Stimulated activated CD4-positive, alpha-beta T cell treated with anti-CD3 and anti-CD28 coated beads, Interleukin-2, amount 100 ng/mL, for 4 hours (primary cell): ENCODE data around the gene PAPPA.

Experiments used
- DNase-seq: peaks from one replicate; pipeline ENCODE4 v3.0.0-alpha.2; 2020; ENCODE audit warnings: low read depth

The PAPPA gene

DNA sequence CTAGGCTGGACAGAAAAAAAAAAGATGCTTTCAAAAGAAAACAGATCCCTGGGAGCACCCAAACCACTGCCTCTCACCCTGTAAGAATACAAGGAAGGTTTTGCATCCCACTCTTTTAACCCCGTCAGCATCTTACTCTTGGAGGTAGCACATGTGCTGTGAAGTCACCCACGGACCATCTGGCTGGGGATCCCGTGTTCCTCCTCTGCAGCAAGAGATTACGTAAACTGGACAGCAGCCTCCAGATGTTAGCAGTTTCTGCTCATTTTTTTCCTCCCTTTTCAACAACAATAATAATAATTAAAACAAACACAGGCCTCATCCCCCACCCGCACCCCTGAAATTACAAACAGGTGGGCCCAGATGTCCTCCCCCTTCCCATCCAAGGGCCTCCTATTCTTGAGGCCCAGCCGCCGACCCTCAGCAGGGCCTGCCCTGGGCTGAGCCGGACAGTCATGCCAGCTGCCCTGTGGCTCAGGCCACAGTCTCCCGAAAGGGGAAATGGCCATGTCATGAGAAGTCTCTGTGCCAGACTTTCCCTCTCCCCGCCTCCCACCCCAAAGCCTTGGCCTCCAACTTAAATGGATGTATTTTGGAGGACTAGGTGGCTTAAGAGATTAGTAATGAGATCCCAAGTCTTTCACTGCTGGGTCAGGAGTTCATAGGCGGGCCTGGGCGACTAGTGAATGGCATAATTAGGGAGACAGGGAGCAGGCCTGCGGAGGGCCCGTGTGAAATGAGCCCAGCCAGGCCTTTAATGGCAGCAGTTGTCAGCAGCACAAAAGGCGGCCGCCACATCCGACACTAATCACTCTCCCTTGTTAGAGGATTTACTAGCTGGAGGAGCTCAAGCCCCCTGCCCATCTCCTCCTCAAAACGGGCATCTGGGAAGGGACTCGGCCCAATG lies 165.1 kb downstream of the PAPPA start:
- no peak for DNase-seq

DNA sequence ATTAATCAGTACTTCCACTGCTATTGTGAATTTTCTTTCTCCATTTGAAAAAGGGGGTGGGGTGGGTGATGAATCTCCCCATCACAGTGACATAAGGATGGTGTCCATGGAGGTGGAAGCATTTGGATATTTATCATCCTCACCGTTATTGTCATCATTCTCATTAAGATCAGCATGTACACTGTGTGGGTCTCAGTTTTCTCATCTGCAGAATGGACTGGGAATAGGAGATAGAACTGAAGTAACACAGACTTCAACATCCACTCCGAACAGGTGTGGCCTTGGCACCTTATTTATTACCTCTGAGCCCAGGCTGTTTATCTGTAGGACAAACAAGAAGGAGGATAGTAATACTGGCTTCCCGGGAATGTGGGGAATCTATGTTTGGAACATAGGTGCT lies 165.9 kb downstream of the PAPPA start:
- DNase-seq = no peak

DNA sequence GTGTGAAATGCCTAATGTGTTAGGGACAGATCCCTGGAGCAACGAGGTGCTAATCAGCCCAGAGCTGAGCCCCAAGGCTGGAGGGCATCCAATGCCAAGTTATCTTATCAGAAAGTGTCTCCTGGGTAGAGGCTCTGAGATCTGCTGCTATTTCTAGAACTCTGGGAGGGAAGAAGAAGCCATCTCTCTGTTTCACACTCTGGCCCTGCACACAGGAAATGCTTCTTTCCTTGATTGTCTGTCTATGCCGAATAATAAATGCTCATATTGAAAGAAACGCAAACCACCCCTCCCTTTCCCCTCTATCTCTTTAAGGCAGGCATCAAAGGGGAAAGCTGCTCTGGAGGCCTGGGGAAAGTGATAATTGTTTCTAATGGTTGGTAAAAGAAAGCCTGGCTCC lies 166.7 kb downstream of the PAPPA start:
- DNase-seq = no peak

DNA sequence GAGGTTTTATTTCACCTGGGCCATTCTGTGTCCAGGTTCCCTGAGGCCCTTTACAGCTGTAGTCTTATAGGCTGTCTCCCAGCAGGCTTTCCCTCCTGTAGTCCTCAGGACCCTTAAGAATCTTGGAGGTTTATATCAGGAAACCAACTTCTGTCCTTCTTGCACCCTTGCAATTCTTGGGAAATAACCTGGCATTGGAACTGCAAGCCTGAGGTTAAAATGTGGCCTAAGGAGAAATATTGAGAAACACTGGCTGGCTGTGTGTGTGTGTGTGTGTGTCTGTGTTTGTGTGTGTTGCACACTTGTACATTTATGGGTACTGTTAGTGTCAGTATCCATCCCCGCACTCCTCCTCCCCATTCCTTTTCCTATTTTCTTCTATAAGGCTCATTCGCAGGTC lies 168.9 kb downstream of the PAPPA start:
- DNase-seq = no peak

DNA sequence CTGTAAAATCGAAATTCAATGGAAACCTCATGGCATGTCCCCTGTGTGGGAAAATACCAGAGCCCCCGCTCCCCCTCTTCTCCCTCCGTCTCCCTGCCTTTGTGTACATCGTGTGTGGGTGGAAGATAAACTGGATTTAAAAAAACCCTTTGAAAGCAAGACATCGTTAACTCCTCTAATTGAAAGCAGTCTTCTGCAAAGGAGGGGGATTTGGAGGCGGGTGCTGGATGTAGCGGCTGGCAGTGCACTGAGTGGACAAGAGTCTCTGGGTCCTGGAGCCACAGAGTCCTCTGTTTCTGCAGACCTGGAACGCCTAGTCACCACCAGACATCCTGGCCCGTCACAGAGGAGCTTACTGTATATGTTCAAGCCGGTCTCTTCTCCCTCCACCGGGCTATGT lies 169.4 kb downstream of the PAPPA start:
- no peak for DNase-seq

DNA sequence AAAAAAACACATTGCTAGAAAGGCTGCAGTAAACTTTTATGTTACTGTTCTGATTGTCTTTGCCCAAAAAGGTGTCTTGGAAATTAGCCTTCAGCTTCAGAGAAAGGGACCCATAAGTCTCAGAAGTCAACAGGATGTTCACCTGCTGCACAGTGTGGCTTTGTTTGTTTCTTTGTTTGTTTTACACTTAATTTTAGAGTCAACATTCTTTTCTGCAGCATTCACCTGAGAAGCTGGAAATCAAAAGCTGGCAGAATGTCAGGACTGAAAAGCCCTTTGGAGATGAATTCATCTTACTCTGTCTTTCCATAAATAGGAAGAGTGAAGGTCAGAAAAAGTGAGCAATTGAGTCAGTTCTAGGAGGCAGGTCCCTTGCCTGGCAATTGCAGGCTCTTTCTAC lies 170.0 kb downstream of the PAPPA start:
- DNase-seq = no peak

DNA sequence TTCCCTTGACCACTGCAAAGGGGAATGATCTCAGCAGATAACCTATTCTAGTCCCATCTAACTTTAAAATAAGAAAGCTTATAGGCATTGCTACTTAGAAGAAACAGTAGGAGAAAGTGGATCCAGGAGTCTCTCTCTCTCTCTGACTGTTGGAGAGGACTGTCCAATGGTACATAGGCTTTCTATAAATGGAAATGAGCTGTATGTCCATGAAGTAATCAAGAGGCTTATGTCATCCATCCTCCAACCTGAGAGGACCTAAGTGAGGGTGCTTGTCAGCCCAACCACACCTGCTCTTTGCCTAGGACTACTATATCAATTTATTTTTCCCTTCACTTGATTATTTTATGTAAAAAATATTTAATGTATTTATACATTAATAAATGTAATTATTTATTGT lies 172.3 kb downstream of the PAPPA start:
- DNase-seq = no peak

DNA sequence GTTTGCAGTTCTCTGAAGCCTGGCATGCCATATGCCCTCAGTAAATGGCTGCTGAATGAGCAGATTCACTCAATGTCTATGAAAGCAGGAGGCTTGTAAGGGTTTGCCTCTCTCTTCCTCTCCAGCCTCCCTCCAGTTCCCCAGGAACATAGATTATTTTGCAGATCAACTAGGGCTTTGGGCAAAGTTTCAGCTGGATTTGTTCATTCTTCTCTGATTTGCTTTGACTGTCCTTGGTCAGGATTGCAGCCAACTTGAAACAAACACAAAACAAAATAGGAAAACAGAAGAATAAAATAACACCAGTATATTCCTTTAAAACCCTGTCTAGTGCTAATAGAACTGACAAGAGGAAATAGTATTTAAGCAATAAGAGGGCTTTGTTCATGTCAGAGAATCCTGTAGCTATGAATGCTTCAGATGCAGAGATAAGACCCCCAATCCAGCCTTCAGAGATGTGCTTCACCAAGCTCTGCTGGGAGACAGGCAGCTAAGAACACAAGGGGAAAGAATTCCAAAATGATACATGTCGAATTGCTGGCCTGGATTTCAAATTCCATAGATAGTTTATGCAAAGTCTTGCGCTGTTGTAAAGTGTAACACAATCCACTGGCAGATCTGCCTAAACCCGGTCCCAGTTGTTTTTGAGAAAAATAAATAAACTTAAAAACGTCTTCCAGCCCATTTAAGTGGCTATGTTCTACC lies 174.3 kb downstream of the PAPPA start:
- DNase-seq = no peak

DNA sequence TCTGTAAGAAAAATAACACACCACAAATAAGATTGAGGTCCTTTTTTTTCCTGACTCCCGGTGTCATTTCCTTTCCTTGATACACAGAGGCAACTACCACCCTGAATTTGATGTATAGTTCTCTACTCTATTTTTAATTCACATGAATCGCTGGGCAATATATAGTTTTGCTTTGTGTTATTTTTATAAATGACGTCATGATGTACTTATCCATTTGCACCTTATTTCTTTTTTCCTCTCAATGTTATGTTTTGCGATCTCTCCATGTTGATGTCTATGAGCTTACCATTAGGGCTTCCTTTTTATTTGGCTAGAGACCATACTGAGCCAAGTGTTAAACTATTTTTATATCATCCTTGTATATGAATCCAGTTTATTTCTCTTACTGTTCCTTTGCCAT lies 175.9 kb downstream of the PAPPA start:
- DNase-seq = no peak

DNA sequence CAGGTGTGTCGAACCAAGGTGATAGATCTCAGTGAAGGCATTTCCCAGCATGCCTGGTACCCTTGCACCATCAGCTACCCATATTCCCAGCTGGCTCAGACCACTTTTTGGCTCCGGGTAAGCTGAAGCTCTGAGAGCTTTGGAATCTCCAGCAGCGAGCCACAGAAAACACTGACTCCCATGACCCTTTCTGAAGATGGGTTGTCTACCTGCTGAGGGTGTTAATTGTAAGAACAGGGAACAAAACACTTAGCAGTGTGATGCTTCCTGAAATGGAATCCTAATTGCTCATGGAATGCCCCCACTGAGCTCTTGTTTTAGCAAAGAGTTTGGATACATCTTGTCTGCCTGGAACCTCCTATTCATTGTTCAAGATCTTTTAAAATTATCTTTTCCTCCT lies 177.7 kb downstream of the PAPPA start:
- no peak for DNase-seq

DNA sequence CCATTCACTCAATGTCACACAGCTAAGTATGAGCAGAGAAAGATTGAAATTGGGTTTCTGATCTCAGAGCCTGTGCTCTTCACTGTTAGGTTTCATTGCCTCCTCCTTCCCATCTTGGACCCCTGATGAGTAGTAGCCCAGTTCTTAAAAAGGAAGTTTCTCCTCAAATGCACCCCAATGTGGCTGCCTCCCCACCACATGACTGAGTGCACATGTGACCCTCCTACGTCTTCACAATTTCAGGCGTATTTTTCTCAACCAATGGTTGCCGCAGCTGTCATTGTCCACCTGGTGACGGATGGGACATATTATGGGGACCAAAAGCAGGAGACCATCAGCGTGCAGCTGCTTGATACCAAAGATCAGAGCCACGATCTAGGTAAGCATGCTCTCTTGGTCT lies 178.5 kb downstream of the PAPPA start:
- DNase-seq = no peak

DNA sequence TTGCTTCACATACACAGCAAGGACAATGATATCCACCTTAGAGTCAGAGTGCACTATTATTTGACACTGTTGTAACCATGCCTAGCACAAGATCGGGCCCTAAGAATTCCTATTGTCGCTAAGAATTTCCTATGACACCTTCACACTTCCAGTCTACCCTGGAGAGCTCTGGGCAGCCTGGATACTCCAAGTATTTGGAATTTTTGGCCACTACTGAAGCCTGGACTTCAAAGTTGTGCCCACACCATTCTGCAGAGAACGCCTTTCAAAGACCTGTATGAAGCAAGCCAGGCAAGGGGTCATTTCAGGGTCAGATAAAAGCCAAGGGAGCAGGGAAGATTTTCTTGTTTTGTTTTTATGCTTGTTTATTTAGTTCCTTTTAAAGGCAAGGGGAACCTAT lies 179.7 kb downstream of the PAPPA start:
- no peak for DNase-seq

DNA sequence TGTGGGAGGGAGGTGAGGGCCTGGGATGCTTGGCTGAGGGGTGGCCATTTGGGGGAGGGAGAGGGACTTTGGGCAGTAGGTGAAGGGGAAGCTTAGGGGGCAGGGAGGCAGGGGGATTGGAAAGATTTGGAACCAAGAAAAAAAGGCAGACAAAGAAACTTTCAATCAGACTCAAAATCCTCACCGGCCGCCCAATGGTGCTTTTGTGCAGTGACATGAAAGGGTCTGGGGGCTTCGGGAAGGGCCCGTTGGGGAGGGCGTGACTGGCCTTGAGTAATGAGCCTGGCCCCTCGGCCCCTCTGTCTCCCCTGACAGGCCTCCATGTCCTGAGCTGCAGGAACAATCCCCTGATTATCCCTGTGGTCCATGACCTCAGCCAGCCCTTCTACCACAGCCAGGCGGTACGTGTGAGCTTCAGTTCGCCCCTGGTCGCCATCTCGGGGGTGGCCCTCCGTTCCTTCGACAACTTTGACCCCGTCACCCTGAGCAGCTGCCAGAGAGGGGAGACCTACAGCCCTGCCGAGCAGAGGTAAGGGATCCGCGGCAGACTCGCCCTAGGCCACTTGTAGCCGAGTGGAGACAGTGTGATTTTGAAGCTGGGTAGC lies 181.1 kb downstream of the PAPPA start:
- no peak for DNase-seq

DNA sequence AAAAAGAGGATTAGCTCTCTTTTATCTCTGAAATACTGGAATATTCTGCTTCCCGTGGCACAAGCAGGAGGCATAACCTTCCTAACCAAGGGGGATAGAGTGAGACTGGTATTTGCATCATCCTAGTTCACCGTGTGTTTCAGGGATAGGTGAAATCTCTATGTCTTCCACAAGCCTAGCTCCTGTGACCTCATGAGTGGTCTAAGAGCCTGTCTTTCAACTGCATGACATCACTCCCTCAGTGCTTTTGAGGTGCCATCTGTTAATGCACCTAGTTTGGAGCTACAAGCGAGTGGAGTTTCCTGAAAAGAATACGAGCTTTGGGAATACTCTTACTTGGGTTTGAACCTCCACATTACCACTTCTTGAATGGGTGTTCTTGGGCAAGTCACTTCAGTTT lies 181.8 kb downstream of the PAPPA start:
- no peak for DNase-seq

DNA sequence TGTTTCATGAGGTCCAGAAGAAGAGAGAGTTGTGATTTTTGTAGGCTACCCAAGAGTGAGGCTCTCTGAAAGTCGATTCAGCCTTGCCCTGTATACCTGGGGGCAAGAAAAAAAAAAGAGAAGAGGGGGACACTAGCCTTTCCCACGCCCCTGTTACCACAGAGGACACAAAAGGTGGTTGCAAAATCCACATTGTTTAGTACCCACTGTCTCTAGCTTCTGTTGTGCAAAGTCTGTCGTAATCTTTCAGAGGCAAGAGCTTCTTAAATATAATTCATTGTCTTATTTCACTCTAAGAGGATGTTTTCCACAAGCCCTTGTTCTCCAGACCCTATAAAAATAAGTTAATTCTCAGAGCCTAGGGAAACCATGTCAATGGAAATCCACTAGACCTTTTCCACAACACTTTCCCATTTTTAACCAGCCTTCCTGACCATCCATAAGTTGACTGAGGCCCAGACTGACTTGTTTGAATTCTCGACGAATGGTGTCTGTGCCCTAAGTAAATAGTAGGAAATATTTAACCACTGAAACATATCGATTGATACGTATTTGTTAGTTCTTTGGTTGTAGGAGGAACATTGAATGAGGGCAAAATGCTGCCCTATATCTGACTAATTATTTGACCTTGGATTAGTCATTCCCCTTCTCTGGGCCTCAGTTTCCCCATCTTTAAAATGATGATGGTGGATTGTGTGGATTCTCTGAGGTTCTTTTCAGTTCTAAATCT lies 182.7 kb downstream of the PAPPA start:
- no peak for DNase-seq

DNA sequence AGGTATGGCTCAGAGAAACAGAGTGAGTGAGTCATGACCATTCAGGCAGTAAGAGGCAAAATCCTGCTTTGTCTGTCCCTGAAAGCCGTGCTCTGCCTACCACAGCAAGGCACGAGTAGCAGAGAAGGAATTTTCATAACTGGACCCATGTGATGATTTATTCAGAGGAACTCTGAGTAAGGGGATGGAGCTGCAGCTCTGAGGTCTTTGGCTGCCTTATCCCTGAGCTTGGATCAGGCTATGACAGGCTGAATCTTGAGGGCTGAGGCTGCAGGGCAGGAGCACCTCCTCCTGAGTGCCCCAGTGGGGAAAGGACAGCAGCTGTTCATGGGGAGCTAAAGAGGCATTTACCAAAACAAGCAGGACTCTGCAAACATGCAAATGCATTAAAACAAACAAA lies 183.4 kb downstream of the PAPPA start:
- DNase-seq = no peak

DNA sequence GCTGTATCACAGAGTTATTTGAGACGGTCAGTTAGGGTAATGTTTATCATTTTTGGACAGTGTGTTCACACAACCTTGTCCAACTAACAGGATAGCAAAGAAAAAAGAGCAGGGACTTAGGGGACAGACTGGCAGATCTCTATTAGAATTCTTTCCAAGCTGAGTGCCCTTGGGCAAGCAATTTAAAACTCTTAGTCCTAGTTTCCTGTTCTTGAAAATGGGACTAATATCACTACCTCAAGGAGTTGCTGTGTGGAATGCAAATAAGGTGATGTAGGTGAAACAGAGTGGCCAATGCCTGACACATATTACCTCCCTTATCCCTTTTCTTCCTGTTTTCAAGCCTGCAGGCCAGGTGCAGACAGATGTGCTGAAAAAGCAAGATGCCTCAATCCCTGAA lies 186.7 kb downstream of the PAPPA start:
- DNase-seq = no peak

DNA sequence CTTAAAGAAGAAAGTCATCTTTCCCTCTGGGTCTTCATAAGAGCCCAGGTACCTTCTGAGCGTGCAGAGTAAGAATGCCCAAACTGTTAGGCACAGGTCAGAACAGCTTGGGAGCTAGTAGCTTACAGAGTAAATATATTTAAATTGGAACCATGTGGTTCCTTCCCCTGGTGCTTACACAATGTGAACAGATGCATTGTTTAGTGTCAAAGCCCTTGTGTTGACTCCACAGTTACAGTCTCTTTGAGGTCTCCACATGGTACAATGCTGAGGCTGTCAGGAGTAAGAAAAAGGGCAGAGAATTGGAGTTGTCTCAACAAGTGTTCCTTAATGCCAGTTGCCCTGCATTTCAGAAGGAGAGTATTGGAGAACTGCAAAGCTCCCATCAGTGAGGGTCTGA lies 188.5 kb downstream of the PAPPA start:
- no peak for DNase-seq

DNA sequence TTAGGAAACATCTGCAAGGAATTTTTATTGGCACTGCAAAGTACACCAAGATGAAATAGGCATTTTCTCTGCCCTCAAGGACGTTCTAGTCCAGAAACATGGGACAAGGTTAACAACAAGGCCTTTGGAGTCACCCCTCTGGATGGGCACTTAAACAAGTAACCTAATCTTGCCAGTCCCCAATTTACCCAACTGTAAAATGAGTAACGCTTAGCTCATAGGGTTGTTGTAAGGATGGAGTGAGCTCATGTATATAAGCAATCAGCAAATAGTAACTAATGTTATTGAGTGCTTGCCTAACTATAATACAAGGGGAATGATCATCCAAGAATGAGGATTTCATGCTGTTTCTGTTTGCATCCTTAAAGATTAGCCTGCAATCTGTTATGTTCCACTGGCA lies 189.3 kb downstream of the PAPPA start:
- DNase-seq = no peak

DNA sequence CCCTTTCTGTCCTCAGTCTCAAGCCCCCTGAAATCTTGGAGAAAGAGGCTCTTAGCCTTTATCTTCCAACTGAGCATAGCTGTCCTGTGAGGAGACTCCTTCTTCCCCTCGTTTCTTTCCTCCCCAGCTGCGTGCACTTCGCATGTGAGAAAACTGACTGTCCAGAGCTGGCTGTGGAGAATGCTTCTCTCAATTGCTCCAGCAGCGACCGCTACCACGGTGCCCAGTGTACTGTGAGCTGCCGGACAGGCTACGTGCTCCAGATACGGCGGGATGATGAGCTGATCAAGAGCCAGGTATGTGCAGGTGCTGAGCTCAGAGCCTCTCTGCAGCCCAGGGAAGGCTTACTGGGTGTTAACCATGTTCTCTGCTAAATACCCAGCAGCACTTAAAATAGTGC lies 190.8 kb downstream of the PAPPA start:
- DNase-seq = no peak

DNA sequence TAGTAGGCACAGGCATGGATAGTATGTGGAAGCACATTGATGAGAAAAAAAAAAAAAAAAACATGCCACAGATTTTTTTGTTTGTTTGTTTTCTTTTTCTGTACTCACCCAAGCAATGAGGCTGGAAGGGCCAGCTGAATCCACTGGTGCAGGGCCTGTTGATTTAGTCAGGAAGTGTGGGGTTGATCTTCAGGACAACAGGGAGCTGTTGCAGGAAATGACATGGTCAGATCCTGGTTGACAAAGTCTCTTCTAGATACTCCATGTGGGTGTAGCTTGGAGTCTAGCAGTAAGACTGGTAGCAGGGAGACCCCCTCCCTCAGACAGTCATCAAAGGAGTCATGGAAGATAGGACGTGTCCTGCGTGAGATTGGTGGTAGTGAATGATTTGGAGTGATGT lies 191.8 kb downstream of the PAPPA start:
- DNase-seq = no peak

DNA sequence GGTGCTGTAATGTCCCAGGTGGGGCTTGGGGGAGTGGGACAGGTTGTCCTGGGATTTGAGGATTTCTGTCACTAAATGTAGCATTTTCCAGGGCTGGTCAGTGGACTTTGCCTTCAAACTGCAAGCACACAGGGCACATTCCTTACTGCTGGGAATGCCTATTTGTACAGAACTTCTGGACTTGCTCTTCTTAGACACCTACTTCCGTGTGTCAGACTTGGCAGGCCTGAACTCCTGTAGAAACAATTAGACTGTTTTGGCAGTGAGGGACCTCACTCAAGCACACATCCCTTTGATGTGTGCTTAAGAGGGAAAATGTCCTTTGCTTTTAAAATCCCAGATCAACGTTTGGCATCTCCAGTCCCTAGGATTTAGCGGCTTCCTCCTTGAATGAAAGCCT lies 192.2 kb downstream of the PAPPA start:
- no peak for DNase-seq

DNA sequence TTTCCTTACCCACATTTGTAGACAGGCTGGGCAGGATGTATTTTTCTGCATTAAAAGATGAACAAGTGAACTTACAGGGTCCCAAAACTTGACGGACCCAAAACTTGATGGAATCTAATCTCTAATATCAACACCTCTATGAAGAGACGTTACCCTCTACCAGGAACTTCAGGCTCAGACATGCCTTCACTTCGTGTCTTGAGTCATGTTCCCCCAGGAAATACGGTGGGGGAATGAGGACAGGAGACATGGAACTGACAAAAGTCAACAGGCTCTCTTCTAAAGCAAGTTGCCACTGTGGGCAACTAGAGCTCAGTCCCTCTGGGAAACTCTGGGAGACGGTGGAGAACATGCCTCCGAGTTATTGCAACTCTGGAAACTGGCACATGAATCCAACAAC lies 196.1 kb downstream of the PAPPA start:
- DNase-seq = no peak
